Gastrocnemius medialis (tissue), 4 donors: Measurements from ENCODE around the gene IL17RB. TPM values are rescaled to one million over a fixed set of nuclear protein-coding genes. Genes with fewer than 3 reads are reported as not detected.

Experiments used
- ATAC-seq, 2 donors: fragments of 150-250 bp; one replicate each; pipeline ENCODE4 v1.9.1; 2016
- DNase-seq, 2 donors: peaks; one replicate each; pipeline ENCODE4 v3.0.0-alpha.2; 2019
- H3K27ac ChIP-seq, 4 donors: fragments of 200-600 bp; sonication (generic); 1 replicate in 1 of 4; 2 replicates in 3 of 4; pipeline ENCODE4 v1.5.1; 2016 to 2018; ENCODE audit warnings: mild to moderate bottlenecking in 2 of 4, moderate library complexity in 1 of 4
- H3K27me3 ChIP-seq, 3 donors: fragments of 200-600 bp; sonication (generic) in 2 of 3; 1 replicate in 1 of 3; 2 replicates in 2 of 3; pipeline versions ENCODE4 v1.5.1 to v1.6.0; 2016 to 2019; ENCODE audit warnings: mild to moderate bottlenecking in 1 of 3, moderate library complexity in 1 of 3
- H3K36me3 ChIP-seq, 2 donors: fragments of 200-600 bp; sonication (generic) in 1 of 2; one replicate each; pipeline ENCODE4 v1.5.1; 2017 to 2018
- H3K4me1 ChIP-seq, 2 donors: fragments of 200-600 bp; sonication (generic) in 1 of 2; one replicate each; pipeline ENCODE4 v1.5.1; 2016 to 2017; ENCODE audit warnings: mild to moderate bottlenecking in 2 of 2
- H3K4me3 ChIP-seq, 4 donors: fragments of 200-600 bp; sonication (generic) in 3 of 4; 1 replicate in 1 of 4; 2 replicates in 3 of 4; pipeline ENCODE4 v1.5.1; 2016 to 2019; ENCODE audit warnings: mild to moderate bottlenecking in 2 of 4
- H3K9me3 ChIP-seq, 3 donors: fragments of 200-600 bp; sonication (generic) in 2 of 3; 1 replicate in 1 of 3; 2 replicates in 2 of 3; pipeline ENCODE4 v1.5.1; 2016 to 2019
- POLR2A ChIP-seq, 2 donors: fragments of 450-650 bp; IDR thresholded peaks; one replicate each; pipeline ENCODE4 v1.6.1; 2017; ENCODE audit warnings: antibody characterized with exemption in 2 of 2, mild to moderate bottlenecking in 2 of 2, moderate library complexity in 2 of 2
- in situ Hi-C, 4 donors: fragments of 200-750 bp; cut with MboI; loops; one replicate each; pipeline versions ENCODE4 v1.15.0 to v1.8.0; 2017; ENCODE audit warnings: low sequenced_read_pairs in 4 of 4
- intact Hi-C: fragments of 100-400 bp; cut with DNase I; formaldehyde crosslinking; loops from one replicate; pipeline ENCODE4 v1.15.1; 2023; ENCODE audit warnings: low total_unique reads
- total RNA-seq, 4 donors: library from RNA; depleted of rRNA; stranded (reverse); fragments of >200 nt; gene quantifications; one replicate each; pipeline versions ENCODE4 v1.1.0 to v1.2.3, GENCODE V29; 2016
- TF ChIP-seq, protein P1 (sequence below), 5 experiments: fragments of 450-650 bp in 3 of 5; fragments of 200-600 bp in 2 of 5; sonication (generic) in 2 of 5; IDR thresholded peaks in 4 of 5; conservative IDR thresholded peaks in 1 of 5; 1 replicate in 4 of 5; 2 replicates in 1 of 5; pipeline ENCODE4 v1.5.1; 2016 to 2019; ENCODE audit warnings: antibody characterized with exemption in 5 of 5, mild to moderate bottlenecking in 3 of 5, moderate library complexity in 3 of 5

IL17RB gene
- total RNA-seq, 4 donors from 2014 or later = 0.41 to 1.4 (median 0.79) TPM

- no peaks in the 10 kb centered on the region for H3K9me3 ChIP-seq
- DNase-seq (no peak), ATAC-seq (no peak)
- no peak for TF ChIP-seq POLR2A (IDR thresholded peaks at IDR 0.05)
- TF ChIP-seq, protein P1, sequence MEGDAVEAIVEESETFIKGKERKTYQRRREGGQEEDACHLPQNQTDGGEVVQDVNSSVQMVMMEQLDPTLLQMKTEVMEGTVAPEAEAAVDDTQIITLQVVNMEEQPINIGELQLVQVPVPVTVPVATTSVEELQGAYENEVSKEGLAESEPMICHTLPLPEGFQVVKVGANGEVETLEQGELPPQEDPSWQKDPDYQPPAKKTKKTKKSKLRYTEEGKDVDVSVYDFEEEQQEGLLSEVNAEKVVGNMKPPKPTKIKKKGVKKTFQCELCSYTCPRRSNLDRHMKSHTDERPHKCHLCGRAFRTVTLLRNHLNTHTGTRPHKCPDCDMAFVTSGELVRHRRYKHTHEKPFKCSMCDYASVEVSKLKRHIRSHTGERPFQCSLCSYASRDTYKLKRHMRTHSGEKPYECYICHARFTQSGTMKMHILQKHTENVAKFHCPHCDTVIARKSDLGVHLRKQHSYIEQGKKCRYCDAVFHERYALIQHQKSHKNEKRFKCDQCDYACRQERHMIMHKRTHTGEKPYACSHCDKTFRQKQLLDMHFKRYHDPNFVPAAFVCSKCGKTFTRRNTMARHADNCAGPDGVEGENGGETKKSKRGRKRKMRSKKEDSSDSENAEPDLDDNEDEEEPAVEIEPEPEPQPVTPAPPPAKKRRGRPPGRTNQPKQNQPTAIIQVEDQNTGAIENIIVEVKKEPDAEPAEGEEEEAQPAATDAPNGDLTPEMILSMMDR (IDR thresholded peaks at IDR 0.05 in 4 of 5, conservative IDR thresholded peaks at IDR 0.05 in 1 of 5) = no peak
- peak overlapping the region; percentile 97 to 100 (median 98) for H3K4me3 ChIP-seq
- H3K4me1 ChIP-seq = peaks cover 13 to 16% of the 10 kb centered on the region in 2 donors
- in situ Hi-C loops (loop anchor here in 1 of 4 donors (25.0 kb wide), 1 partner anchor 543 kb away; the partner anchor contains the start of gene DCP1A), intact Hi-C loops (no loop called here)
- peaks cover 3 to 65% of the 10 kb centered on the region in 2 donors for H3K36me3 ChIP-seq
- H3K27me3 ChIP-seq = no peaks in the 10 kb centered on the region
- peak overlapping the region; percentile 87 to 93 (median 90) for H3K27ac ChIP-seq
Measured at GRCh38 chr3:53880396-53881345, 34.3 kb downstream of the IL17RB start.

DNA sequence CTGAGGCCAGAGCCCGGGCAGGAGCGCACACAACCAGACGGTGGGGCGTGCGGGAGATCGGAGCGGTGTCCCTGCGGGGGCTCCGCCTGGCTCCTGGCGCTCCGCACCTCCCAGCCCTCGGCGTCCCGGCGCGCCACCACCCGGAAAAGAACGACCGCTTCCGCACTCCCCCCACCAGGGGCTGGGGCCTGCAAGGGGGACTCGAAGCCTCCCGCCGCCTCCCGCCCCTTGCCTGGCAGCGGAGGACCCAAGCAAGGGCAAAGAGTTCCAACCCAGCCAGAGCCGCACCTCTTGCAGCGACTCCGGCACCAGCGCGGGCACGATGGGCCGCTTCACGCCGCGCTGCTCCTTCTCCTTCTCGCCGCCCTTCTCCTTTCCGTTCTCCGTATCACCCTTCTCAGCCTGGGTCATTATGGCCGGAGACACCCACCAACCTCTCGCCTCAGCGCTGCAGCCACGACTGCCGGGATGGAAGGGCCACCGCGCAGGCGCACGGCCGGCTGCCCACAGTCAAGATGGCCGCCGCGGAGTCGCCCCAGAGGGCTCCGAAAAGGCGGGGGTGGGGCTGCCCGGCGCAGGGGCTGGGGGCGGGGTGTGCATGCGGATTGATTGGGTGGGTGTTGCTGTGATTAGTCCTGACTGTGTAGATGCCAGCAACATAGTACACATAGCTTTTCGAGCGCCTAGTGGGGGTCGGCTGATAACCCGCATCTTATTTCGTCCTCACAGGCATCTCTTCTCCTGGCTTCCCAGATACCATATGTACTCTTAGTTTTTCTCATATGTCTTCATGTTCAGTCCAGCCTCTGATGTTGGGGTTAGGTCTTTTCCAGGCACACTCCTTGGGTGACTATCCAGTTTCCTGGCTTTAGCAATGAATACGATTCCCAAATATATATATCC is 35.6 kb downstream of the IL17RB start, which contains the start of gene ACTR8:
TSS of gene ACTR8 (minus strand) at position 462 of the 903 bp plus-strand sequence. CDS start at position 411, 51 bp downstream.
- peak; percentile 58 for TF ChIP-seq POLR2A (IDR thresholded peaks at IDR 0.05)
- TF ChIP-seq, protein P1 (IDR thresholded peaks at IDR 0.05 in 4 of 5, conservative IDR thresholded peaks at IDR 0.05 in 1 of 5) = peak in 3 of 5 experiments; percentile 18 to 24 (median 19)
- no peaks in the 10 kb centered on the region for H3K27me3 ChIP-seq
- no peaks in the 10 kb centered on the region for H3K9me3 ChIP-seq
- peaks cover 3 to 62% of the 10 kb centered on the region in 2 donors for H3K36me3 ChIP-seq
- peaks cover 13 to 16% of the 10 kb centered on the region in 2 donors for H3K4me1 ChIP-seq
- peak; percentile 72 to 73 for DNase-seq
- peak; percentile 91 for ATAC-seq
- in situ Hi-C loops (loop anchor here in 1 of 4 donors (25.0 kb wide), 1 partner anchor 545 kb away; the partner anchor contains the start of gene DCP1A), intact Hi-C loops (loop anchor here (1.0 to 2.0 kb wide), 2 partner anchors 9 to 37 kb away; partner anchors contain the start of gene SELENOK)
- H3K4me3 ChIP-seq = peak within 1 kb of the TSS; percentile 97 to 100 (median 98)
- peak within 1 kb of the TSS; percentile 87 to 93 (median 90) for H3K27ac ChIP-seq

DNA sequence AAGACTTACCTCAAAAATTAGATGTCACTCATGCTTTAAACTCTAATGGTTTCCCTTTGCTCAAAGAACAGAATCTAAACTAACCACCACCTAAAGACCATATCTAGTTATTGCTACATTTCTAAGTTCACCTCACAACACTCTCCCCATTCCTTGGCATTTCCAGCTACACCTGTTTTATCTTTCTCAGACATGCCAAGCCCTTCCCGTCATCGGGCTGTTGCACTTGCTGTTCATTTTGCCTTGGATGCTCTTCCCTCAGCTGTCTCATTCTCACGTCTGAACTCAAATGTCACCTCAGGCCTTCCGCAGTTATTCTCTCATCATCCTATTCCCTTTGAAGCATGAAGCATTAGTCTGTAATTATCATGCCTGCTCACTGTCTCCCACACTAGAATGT is 36.6 kb downstream of the IL17RB start:
- H3K27ac ChIP-seq = no peak overlapping the region
- DNase-seq (no peak), ATAC-seq (no peak)
- H3K9me3 ChIP-seq = no peaks in the 10 kb centered on the region
- TF ChIP-seq, protein P1 (IDR thresholded peaks at IDR 0.05 in 4 of 5, conservative IDR thresholded peaks at IDR 0.05 in 1 of 5) = no peak
- no peak for TF ChIP-seq POLR2A (IDR thresholded peaks at IDR 0.05)
- H3K4me1 ChIP-seq = peaks cover 13 to 16% of the 10 kb centered on the region in 2 donors
- intact Hi-C loops (loop anchor here (2.0 kb wide), 1 partner anchor 38 kb away; no protein-coding TSS in a partner anchor), in situ Hi-C loops (loop anchor here in 1 of 4 donors (25.0 kb wide), 1 partner anchor 546 kb away; the partner anchor contains the start of gene DCP1A)
- H3K27me3 ChIP-seq = no peaks in the 10 kb centered on the region
- no peak overlapping the region for H3K4me3 ChIP-seq
- H3K36me3 ChIP-seq = peaks cover 0 to 62% of the 10 kb centered on the region in 2 donors

- Histone ChIP-seq H3K27ac (no peak overlapping the region), H3K4me1 (peaks cover 13 to 23% of the 10 kb centered on the region in 2 donors), H3K36me3 (peaks cover 0 to 51% of the 10 kb centered on the region in 2 donors), H3K9me3 (no peaks in the 10 kb centered on the region), H3K27me3 (no peaks in the 10 kb centered on the region), H3K4me3 (no peak overlapping the region)
- ATAC-seq (no peak), DNase-seq (no peak)
- intact Hi-C loops (no loop called here), in situ Hi-C loops (loop anchor here in 1 of 4 donors (25.0 kb wide), 1 partner anchor 547 kb away; the partner anchor contains the start of gene DCP1A)
- TF ChIP-seq, protein P1 (IDR thresholded peaks at IDR 0.05 in 4 of 5, conservative IDR thresholded peaks at IDR 0.05 in 1 of 5) = no peak
- TF ChIP-seq POLR2A (IDR thresholded peaks at IDR 0.05) = no peak
Measured at GRCh38 chr3:53884623-53885022, 38.3 kb downstream of the IL17RB start.
